WTC11 (cell line): ENCODE data around the gene PTPRB. TPM values are rescaled to one million over a fixed set of nuclear protein-coding genes. Genes with fewer than 3 reads are reported as not detected.

Experiments used
- ATAC-seq: fragments of 200-7000 bp; cut with Tn5 transposase; 2 replicates; pipeline ENCODE4 v1.10.0; 2021; ENCODE audit warnings: mild to moderate bottlenecking, moderate library complexity
- CTCF ChIA-PET: fragments of 300-600 bp; sonication (Branson Sonifier 250); formaldehyde crosslinking; loops from one replicate; lab custom pipeline; 2021; ENCODE audit warnings: antibody characterized with exemption; lab: Charles Lee
- POLR2A ChIA-PET: fragments of 350-600 bp; sonication (Branson Sonifier 250); formaldehyde crosslinking; loops from one replicate; lab custom pipeline; 2021; ENCODE audit warnings: antibody characterized with exemption; lab: Charles Lee
- DNase-seq: peaks from one replicate; pipeline ENCODE4 v3.0.0; 2021; ENCODE audit warnings: low spot score
- H3K27ac Mint-ChIP-seq: 2 replicates; pipeline ENCODE4 v1.8.0; 2021; ENCODE audit warnings: mixed read lengths
- H3K27me3 Mint-ChIP-seq: 2 replicates; pipeline ENCODE4 v1.8.0; 2021; ENCODE audit warnings: low read depth, mild to moderate bottlenecking, moderate library complexity, mixed read lengths
- H3K36me3 Mint-ChIP-seq: 2 replicates; pipeline ENCODE4 v1.8.0; 2021; ENCODE audit warnings: mixed read lengths
- H3K4me1 Mint-ChIP-seq: 2 replicates; pipeline ENCODE4 v1.8.0; 2022; ENCODE audit warnings: mixed read lengths
- H3K4me3 Mint-ChIP-seq: 2 replicates; pipeline ENCODE4 v1.8.0; 2021; ENCODE audit warnings: mild to moderate bottlenecking, moderate library complexity, mixed read lengths
- H3K9me3 Mint-ChIP-seq: 2 replicates; pipeline ENCODE4 v1.8.0; 2021; ENCODE audit warnings: mixed read lengths
- CDX4 ChIP-seq: fragments of 250-450 bp; sonication (Bioruptor Pico); IDR thresholded peaks from 2 replicates; pipeline ENCODE4 v1.9.0; 2021; ENCODE audit warnings: moderate library complexity, mild to moderate bottlenecking, inconsistent platforms, borderline replicate concordance
- CREM ChIP-seq: sonication (generic); formaldehyde crosslinking; IDR thresholded peaks from 2 replicates; pipeline ENCODE4 v1.8.1; 2022; ENCODE audit warnings: mild to moderate bottlenecking, missing genetic modification reagents, moderate library complexity
- ELF4 ChIP-seq: sonication (generic); formaldehyde crosslinking; IDR thresholded peaks from 2 replicates; pipeline ENCODE4 v1.8.1; 2022; ENCODE audit warnings: low read depth, mild to moderate bottlenecking, moderate library complexity, missing genetic modification reagents
- ETV6 ChIP-seq: sonication (generic); formaldehyde crosslinking; IDR thresholded peaks from 2 replicates; pipeline ENCODE4 v1.8.1; 2022; ENCODE audit warnings: mild to moderate bottlenecking, missing genetic modification reagents
- FOXK1 ChIP-seq: sonication (generic); formaldehyde crosslinking; IDR thresholded peaks from 2 replicates; pipeline ENCODE4 v1.8.0; 2022; ENCODE audit warnings: mild to moderate bottlenecking, moderate library complexity, missing genetic modification reagents
- FOXP1 ChIP-seq: sonication (generic); formaldehyde crosslinking; IDR thresholded peaks from 2 replicates; pipeline ENCODE4 v1.8.0; 2022; ENCODE audit warnings: missing genetic modification reagents, mild to moderate bottlenecking, moderate library complexity, borderline replicate concordance
- GABPB1 ChIP-seq: sonication (generic); formaldehyde crosslinking; IDR thresholded peaks from 2 replicates; pipeline ENCODE4 v1.8.1; 2023; ENCODE audit warnings: mild to moderate bottlenecking, missing genetic modification reagents
- GRHL2 ChIP-seq: fragments of 250-450 bp; sonication (Bioruptor Pico); IDR thresholded peaks from 2 replicates; pipeline ENCODE4 v1.8.0; 2022; ENCODE audit warnings: mild to moderate bottlenecking, moderate library complexity; ENCODE audit not compliant: insufficient replicate concordance, severe bottlenecking
- PRRX2 ChIP-seq: fragments of 250-450 bp; sonication (Bioruptor Pico); IDR thresholded peaks from 2 replicates; pipeline ENCODE4 v1.8.0; 2021; ENCODE audit warnings: mild to moderate bottlenecking
- SMAD3 ChIP-seq: sonication (generic); formaldehyde crosslinking; IDR thresholded peaks from 2 replicates; pipeline ENCODE4 v1.8.0; 2022; ENCODE audit warnings: missing genetic modification reagents, mild to moderate bottlenecking, borderline replicate concordance
- SMAD4 ChIP-seq: sonication (generic); formaldehyde crosslinking; IDR thresholded peaks from 2 replicates; pipeline ENCODE4 v1.8.0; 2022; ENCODE audit warnings: mild to moderate bottlenecking, missing genetic modification reagents
- TCF7 ChIP-seq: sonication (generic); formaldehyde crosslinking; IDR thresholded peaks from 2 replicates; pipeline ENCODE4 v1.8.0; 2022; ENCODE audit warnings: mild to moderate bottlenecking, low read depth, missing genetic modification reagents, moderate library complexity
- ZBTB21 ChIP-seq: sonication (generic); formaldehyde crosslinking; IDR thresholded peaks from 2 replicates; pipeline ENCODE4 v1.8.1; 2023; ENCODE audit warnings: mild to moderate bottlenecking, missing genetic modification reagents, borderline replicate concordance
- ZNF121 ChIP-seq: sonication (generic); formaldehyde crosslinking; IDR thresholded peaks from 2 replicates; pipeline ENCODE4 v1.8.0; 2023; ENCODE audit warnings: missing genetic modification reagents
- total RNA-seq: library from RNA; stranded (reverse); gene quantifications from 3 replicates; pipeline ENCODE4 v1.2.3, GENCODE V29; 2021
- TF ChIP-seq, protein P1 (sequence below): sonication (generic); formaldehyde crosslinking; IDR thresholded peaks from 2 replicates; pipeline ENCODE4 v1.8.1; 2022; ENCODE audit warnings: mild to moderate bottlenecking, moderate library complexity, missing genetic modification reagents
- TF ChIP-seq, protein P2 (sequence below): fragments of 200-600 bp; IDR thresholded peaks from 2 replicates; pipeline ENCODE4 v1.8.0; 2022; ENCODE audit warnings: antibody characterized with exemption
- TF ChIP-seq, protein P3 (sequence below): sonication (generic); formaldehyde crosslinking; IDR thresholded peaks from 2 replicates; pipeline ENCODE4 v1.8.1; 2023; ENCODE audit warnings: mild to moderate bottlenecking, moderate library complexity, missing genetic modification reagents
- TF ChIP-seq, protein P4 (sequence below): fragments of 250-450 bp; sonication (Bioruptor Pico); IDR thresholded peaks from 2 replicates; pipeline ENCODE4 v1.9.0; 2021; ENCODE audit warnings: mild to moderate bottlenecking, borderline replicate concordance
- TF ChIP-seq, protein P5 (sequence below): fragments of 250-450 bp; sonication (Bioruptor Pico); IDR thresholded peaks from 2 replicates; pipeline ENCODE4 v1.8.0; 2021; ENCODE audit warnings: mild to moderate bottlenecking
- TF ChIP-seq, protein P6 (sequence below): sonication (generic); formaldehyde crosslinking; IDR thresholded peaks from 2 replicates; pipeline ENCODE4 v1.8.1; 2022; ENCODE audit warnings: low read depth, missing genetic modification reagents, borderline replicate concordance
- TF ChIP-seq, protein P7 (sequence below): sonication (generic); formaldehyde crosslinking; IDR thresholded peaks from 2 replicates; pipeline ENCODE4 v1.8.1; 2023; ENCODE audit warnings: mild to moderate bottlenecking, missing genetic modification reagents, moderate library complexity

The PTPRB gene
- total RNA-seq, 1 experiment from 2014 or later: 3.3 TPM

GRCh38 chr12:70604662-70605061 is 32.6 kb downstream of the PTPRB start (continued):
- TF ChIP-seq ETV6 (CRISPR knock-in tag) (no peak), SMAD4 (CRISPR knock-in tag) (no peak), FOXK1 (no peak), ZNF121 (no peak), FOXP1 (CRISPR knock-in tag) (no peak), TCF7 (CRISPR knock-in tag) (no peak)
- TF ChIP-seq, protein P1, sequence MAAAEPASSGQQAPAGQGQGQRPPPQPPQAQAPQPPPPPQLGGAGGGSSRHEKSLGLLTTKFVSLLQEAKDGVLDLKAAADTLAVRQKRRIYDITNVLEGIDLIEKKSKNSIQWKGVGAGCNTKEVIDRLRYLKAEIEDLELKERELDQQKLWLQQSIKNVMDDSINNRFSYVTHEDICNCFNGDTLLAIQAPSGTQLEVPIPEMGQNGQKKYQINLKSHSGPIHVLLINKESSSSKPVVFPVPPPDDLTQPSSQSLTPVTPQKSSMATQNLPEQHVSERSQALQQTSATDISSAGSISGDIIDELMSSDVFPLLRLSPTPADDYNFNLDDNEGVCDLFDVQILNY (CRISPR knock-in tag): no peak
- TF ChIP-seq, protein P2, sequence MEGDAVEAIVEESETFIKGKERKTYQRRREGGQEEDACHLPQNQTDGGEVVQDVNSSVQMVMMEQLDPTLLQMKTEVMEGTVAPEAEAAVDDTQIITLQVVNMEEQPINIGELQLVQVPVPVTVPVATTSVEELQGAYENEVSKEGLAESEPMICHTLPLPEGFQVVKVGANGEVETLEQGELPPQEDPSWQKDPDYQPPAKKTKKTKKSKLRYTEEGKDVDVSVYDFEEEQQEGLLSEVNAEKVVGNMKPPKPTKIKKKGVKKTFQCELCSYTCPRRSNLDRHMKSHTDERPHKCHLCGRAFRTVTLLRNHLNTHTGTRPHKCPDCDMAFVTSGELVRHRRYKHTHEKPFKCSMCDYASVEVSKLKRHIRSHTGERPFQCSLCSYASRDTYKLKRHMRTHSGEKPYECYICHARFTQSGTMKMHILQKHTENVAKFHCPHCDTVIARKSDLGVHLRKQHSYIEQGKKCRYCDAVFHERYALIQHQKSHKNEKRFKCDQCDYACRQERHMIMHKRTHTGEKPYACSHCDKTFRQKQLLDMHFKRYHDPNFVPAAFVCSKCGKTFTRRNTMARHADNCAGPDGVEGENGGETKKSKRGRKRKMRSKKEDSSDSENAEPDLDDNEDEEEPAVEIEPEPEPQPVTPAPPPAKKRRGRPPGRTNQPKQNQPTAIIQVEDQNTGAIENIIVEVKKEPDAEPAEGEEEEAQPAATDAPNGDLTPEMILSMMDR: no peak
- TF ChIP-seq, protein P3, sequence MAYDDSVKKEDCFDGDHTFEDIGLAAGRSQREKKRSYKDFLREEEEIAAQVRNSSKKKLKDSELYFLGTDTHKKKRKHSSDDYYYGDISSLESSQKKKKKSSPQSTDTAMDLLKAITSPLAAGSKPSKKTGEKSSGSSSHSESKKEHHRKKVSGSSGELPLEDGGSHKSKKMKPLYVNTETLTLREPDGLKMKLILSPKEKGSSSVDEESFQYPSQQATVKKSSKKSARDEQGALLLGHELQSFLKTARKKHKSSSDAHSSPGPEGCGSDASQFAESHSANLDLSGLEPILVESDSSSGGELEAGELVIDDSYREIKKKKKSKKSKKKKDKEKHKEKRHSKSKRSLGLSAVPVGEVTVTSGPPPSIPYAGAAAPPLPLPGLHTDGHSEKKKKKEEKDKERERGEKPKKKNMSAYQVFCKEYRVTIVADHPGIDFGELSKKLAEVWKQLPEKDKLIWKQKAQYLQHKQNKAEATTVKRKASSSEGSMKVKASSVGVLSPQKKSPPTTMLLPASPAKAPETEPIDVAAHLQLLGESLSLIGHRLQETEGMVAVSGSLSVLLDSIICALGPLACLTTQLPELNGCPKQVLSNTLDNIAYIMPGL (CRISPR knock-in tag): no peak
- TF ChIP-seq, protein P4, sequence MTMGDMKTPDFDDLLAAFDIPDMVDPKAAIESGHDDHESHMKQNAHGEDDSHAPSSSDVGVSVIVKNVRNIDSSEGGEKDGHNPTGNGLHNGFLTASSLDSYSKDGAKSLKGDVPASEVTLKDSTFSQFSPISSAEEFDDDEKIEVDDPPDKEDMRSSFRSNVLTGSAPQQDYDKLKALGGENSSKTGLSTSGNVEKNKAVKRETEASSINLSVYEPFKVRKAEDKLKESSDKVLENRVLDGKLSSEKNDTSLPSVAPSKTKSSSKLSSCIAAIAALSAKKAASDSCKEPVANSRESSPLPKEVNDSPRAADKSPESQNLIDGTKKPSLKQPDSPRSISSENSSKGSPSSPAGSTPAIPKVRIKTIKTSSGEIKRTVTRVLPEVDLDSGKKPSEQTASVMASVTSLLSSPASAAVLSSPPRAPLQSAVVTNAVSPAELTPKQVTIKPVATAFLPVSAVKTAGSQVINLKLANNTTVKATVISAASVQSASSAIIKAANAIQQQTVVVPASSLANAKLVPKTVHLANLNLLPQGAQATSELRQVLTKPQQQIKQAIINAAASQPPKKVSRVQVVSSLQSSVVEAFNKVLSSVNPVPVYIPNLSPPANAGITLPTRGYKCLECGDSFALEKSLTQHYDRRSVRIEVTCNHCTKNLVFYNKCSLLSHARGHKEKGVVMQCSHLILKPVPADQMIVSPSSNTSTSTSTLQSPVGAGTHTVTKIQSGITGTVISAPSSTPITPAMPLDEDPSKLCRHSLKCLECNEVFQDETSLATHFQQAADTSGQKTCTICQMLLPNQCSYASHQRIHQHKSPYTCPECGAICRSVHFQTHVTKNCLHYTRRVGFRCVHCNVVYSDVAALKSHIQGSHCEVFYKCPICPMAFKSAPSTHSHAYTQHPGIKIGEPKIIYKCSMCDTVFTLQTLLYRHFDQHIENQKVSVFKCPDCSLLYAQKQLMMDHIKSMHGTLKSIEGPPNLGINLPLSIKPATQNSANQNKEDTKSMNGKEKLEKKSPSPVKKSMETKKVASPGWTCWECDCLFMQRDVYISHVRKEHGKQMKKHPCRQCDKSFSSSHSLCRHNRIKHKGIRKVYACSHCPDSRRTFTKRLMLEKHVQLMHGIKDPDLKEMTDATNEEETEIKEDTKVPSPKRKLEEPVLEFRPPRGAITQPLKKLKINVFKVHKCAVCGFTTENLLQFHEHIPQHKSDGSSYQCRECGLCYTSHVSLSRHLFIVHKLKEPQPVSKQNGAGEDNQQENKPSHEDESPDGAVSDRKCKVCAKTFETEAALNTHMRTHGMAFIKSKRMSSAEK (CRISPR knock-in tag): no peak
- TF ChIP-seq, all 79 proteins: peak for 0

DNA sequence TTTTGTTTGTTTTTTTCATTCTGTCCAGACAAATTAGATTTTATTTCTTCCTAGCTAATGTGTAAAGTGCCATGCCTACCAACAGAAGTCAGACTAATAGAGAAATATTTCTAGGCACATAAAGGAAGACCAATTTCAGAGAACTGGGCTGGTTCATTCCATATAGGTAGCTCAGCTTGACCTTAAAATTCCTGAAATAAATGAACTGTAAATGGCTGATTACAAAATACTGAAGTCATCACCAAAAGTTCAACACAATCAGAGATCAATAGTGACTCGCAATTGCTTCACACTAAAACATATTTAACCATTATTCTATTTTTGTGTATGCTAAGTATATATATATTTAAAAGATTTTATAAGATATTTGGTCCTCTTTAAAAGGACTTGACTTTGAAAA is 34.2 kb downstream of the PTPRB start:
- H3K36me3 Mint-ChIP-seq: peaks cover 11% of the 10 kb centered on the region
- 0 out of 2 replicates have a peak, but pooled peaks cover 5% of the 10 kb centered on the region for H3K4me1 Mint-ChIP-seq
- no peak for ATAC-seq
- POLR2A ChIA-PET: no interaction called here
- peaks cover 16% of the 10 kb centered on the region for H3K9me3 Mint-ChIP-seq
- no peak for DNase-seq
- no peak overlapping the region for H3K27ac Mint-ChIP-seq
- H3K4me3 Mint-ChIP-seq: no peak overlapping the region
- H3K27me3 Mint-ChIP-seq: peaks cover 2% of the 10 kb centered on the region
- CTCF ChIA-PET: interaction anchor here (1.4 kb wide), 1 partner anchor 13 kb away, joined by 7 read pairs; no protein-coding TSS in a partner anchor
- TF ChIP-seq ZNF121: no peak
- no peak for TF ChIP-seq GABPB1 (CRISPR knock-in tag)
- TF ChIP-seq ZBTB21 (CRISPR knock-in tag): no peak
- TF ChIP-seq CDX4 (CRISPR knock-in tag): no peak
- TF ChIP-seq, protein P5, sequence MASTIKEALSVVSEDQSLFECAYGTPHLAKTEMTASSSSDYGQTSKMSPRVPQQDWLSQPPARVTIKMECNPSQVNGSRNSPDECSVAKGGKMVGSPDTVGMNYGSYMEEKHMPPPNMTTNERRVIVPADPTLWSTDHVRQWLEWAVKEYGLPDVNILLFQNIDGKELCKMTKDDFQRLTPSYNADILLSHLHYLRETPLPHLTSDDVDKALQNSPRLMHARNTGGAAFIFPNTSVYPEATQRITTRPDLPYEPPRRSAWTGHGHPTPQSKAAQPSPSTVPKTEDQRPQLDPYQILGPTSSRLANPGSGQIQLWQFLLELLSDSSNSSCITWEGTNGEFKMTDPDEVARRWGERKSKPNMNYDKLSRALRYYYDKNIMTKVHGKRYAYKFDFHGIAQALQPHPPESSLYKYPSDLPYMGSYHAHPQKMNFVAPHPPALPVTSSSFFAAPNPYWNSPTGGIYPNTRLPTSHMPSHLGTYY (CRISPR knock-in tag): no peak
- TF ChIP-seq CREM (CRISPR knock-in tag): no peak
- TF ChIP-seq PRRX2 (CRISPR knock-in tag): no peak
- no peak for TF ChIP-seq GRHL2 (CRISPR knock-in tag)
- TF ChIP-seq, protein P6, sequence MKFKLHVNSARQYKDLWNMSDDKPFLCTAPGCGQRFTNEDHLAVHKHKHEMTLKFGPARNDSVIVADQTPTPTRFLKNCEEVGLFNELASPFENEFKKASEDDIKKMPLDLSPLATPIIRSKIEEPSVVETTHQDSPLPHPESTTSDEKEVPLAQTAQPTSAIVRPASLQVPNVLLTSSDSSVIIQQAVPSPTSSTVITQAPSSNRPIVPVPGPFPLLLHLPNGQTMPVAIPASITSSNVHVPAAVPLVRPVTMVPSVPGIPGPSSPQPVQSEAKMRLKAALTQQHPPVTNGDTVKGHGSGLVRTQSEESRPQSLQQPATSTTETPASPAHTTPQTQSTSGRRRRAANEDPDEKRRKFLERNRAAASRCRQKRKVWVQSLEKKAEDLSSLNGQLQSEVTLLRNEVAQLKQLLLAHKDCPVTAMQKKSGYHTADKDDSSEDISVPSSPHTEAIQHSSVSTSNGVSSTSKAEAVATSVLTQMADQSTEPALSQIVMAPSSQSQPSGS (CRISPR knock-in tag): no peak
- TF ChIP-seq, protein P7, sequence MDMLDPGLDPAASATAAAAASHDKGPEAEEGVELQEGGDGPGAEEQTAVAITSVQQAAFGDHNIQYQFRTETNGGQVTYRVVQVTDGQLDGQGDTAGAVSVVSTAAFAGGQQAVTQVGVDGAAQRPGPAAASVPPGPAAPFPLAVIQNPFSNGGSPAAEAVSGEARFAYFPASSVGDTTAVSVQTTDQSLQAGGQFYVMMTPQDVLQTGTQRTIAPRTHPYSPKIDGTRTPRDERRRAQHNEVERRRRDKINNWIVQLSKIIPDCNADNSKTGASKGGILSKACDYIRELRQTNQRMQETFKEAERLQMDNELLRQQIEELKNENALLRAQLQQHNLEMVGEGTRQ: no peak
- no peak for TF ChIP-seq ELF4 (CRISPR knock-in tag)
- TF ChIP-seq, protein P3 (CRISPR knock-in tag): no peak
- TF ChIP-seq SMAD3 (CRISPR knock-in tag): no peak
- TF ChIP-seq FOXK1: no peak
